GM19468 (cell line): Measurements from ENCODE around the gene ENPP7.
A peak's percentile ranks its signal among the peaks of the same experiment; 100 is the strongest.

Experiments used
- ATAC-seq: cut with Tn5 transposase; IDR thresholded peaks from one replicate; pipeline ENCODE4 v1.9.1; 2021; ENCODE audit warnings: mild to moderate bottlenecking, moderate library complexity, moderate number of reproducible peaks; ENCODE audit not compliant: unreplicated experiment; ENCODE audit errors: extremely low read depth

The ENPP7 gene

GRCh38 chr17:79702034-79702433, 28.7 kb upstream of the ENPP7 start:
- no peak for ATAC-seq

GRCh38 chr17:79702550-79703236, 28.1 kb upstream of the ENPP7 start:
- ATAC-seq = no peak

- ATAC-seq = no peak
Measured at GRCh38 chr17:79704691-79705090, 26.1 kb upstream of the ENPP7 start.

- ATAC-seq = no peak
Measured at GRCh38 chr17:79705674-79706073, 25.1 kb upstream of the ENPP7 start.

GRCh38 chr17:79706931-79707850, 23.6 kb upstream of the ENPP7 start:
- no peak for ATAC-seq

GRCh38 chr17:79707931-79708891, 22.5 kb upstream of the ENPP7 start:
- no peak for ATAC-seq

GRCh38 chr17:79711715-79712305, 18.9 kb upstream of the ENPP7 start:
- ATAC-seq = no peak

GRCh38 chr17:79713391-79713790, 17.4 kb upstream of the ENPP7 start:
- no peak for ATAC-seq

GRCh38 chr17:79714176-79715097, 16.3 kb upstream of the ENPP7 start:
- no peak for ATAC-seq

GRCh38 chr17:79715098-79715942, 15.4 kb upstream of the ENPP7 start:
- no peak for ATAC-seq

- no peak for ATAC-seq
Measured at GRCh38 chr17:79715943-79716797, 14.6 kb upstream of the ENPP7 start.

GRCh38 chr17:79720705-79721292, 9.9 kb upstream of the ENPP7 start:
- no peak for ATAC-seq

GRCh38 chr17:79721993-79722671, 8.6 kb upstream of the ENPP7 start:
- no peak for ATAC-seq

GRCh38 chr17:79722787-79723186, 8.0 kb upstream of the ENPP7 start:
- ATAC-seq = no peak

- ATAC-seq = peak; percentile 32
Measured at GRCh38 chr17:79728169-79728907, 2.4 kb upstream of the ENPP7 start.
